ENCODE data around the gene ZNF236.
"Not testable (repeated sequence)": the region's sequence is repeated elsewhere in the genome, so short reads cannot be mapped to it uniquely, and the experiment has no call there.

Gene ZNF236

GRCh38 chr18:76943542-76944339, 121.4 kb downstream of the ZNF236 start:
- H3K27me3 ChIP-seq (ENCODE audit: control insufficient read depth, insufficient read depth, low read length), result no peaks in the 10 kb centered on the region
- no peak overlapping the region for H3K27ac ChIP-seq (ENCODE audit: low read length)
- no peaks in the 10 kb centered on the region for H3K36me3 ChIP-seq (ENCODE audit: control insufficient read depth, insufficient read depth, low read length)
- DNase-seq (ENCODE audit: low read depth, low spot score), result no peak
- WGBS (ENCODE audit: insufficient coverage, insufficient read length), result 100% methylated on average over 1 of the region's 6 CpGs
- H3K9me3 ChIP-seq (ENCODE audit: control insufficient read depth, insufficient read depth, low read length), result no peaks in the 10 kb centered on the region
- H3K4me1 ChIP-seq (ENCODE audit: control insufficient read depth, insufficient read depth, low read length), result no peaks in the 10 kb centered on the region; the same call in 1 of the 2 replicates
- H3K4me3 ChIP-seq (ENCODE audit: low read length), result no peak overlapping the region

GRCh38 chr18:76944346-76944745, 122.0 kb downstream of the ZNF236 start:
- WGBS (ENCODE audit: insufficient coverage, insufficient read length), result no CpG with 5 or more reads among the region's 8 CpGs
- not testable (repeated sequence) for DNase-seq (ENCODE audit: low read depth, low spot score)

DNA sequence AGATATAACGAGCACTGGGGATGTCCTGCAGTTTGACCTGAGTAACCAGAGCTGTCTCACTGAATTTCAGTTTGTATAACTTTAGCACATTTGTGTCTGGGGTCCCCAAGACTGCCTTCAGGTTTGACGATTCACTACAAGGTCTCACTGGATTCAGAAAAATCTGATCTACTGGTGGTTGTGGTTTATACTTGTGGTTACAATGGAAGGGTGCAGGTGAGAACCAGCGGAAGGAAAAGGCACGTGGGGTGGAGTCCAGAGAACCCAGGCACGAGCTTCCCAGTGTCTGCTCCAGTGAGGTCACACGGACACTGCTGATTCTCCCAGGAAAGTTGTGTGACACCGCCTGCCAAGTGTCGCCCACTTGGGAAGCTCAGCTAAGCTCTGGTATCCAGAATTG, 126.0 kb downstream of the ZNF236 start:
- no peak overlapping the region for H3K4me3 ChIP-seq (ENCODE audit: low read length)
- no peak for DNase-seq (ENCODE audit: low read depth, low spot score)
- H3K27me3 ChIP-seq (ENCODE audit: control insufficient read depth, insufficient read depth, low read length), result no peaks in the 10 kb centered on the region
- no peaks in the 10 kb centered on the region for H3K9me3 ChIP-seq (ENCODE audit: control insufficient read depth, insufficient read depth, low read length)
- H3K4me1 ChIP-seq (ENCODE audit: control insufficient read depth, insufficient read depth, low read length), result no peaks in the 10 kb centered on the region
- WGBS (ENCODE audit: insufficient coverage, insufficient read length), result no CpG with 5 or more reads among the region's 8 CpGs
- H3K36me3 ChIP-seq (ENCODE audit: control insufficient read depth, insufficient read depth, low read length), result no peaks in the 10 kb centered on the region
- no peak overlapping the region for H3K27ac ChIP-seq (ENCODE audit: low read length)

More at GRCh38 chr18:76944346-76944745, 122.0 kb downstream of the ZNF236 start:
- not testable (repeated sequence) for H3K4me3 ChIP-seq (ENCODE audit: low read length); H3K36me3 ChIP-seq (ENCODE audit: control insufficient read depth, insufficient read depth, low read length); H3K27ac ChIP-seq (ENCODE audit: low read length); H3K9me3 ChIP-seq (ENCODE audit: control insufficient read depth, insufficient read depth, low read length); H3K4me1 ChIP-seq (ENCODE audit: control insufficient read depth, insufficient read depth, low read length); H3K27me3 ChIP-seq (ENCODE audit: control insufficient read depth, insufficient read depth, low read length)

DNA sequence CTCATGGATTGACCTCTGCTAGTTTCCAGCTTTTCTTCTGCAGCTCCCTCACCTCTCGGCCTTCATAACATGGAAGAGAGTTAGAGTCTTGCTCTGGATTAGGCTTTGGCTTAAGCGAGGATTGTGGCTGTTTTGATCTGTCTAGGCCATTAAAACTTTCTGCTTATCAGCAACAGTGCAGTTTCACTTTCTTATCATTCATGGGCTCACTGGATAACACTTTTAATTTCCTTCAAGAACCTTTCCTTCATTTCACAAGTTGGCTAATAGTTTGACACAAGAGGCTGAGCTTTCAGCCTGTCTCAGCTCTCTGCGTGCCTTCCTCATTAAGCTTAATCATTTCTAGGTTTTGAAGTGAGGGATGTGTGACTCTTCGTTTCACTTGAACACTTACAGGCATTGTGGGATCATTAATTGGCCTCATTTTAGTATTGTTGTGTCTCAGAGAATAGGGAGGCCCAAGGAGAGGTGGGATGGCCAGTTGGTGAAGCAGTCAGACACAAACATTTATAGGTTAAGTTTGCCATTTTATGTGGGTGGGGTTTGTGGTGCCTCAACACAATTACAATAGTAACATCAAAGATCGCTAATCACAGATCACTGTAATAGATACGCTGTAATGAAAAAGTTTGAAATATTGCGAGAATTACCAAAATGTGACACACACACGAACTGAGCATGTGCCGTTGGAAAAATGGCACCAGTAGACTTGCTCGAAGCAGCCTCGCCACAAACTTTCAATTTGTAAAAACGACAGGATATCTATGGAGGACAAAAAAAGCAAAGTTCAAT, 129.3 kb downstream of the ZNF236 start:
- no peak overlapping the region for H3K4me3 ChIP-seq (ENCODE audit: low read length)
- no peak for DNase-seq (ENCODE audit: low read depth, low spot score)
- no peak overlapping the region for H3K27ac ChIP-seq (ENCODE audit: low read length)
- H3K9me3 ChIP-seq (ENCODE audit: control insufficient read depth, insufficient read depth, low read length), result no peaks in the 10 kb centered on the region
- H3K36me3 ChIP-seq (ENCODE audit: control insufficient read depth, insufficient read depth, low read length), result peaks cover 3% of the 10 kb centered on the region; the same call in 1 of the 2 replicates
- no peaks in the 10 kb centered on the region for H3K4me1 ChIP-seq (ENCODE audit: control insufficient read depth, insufficient read depth, low read length)
- H3K27me3 ChIP-seq (ENCODE audit: control insufficient read depth, insufficient read depth, low read length), result no peaks in the 10 kb centered on the region
- WGBS (ENCODE audit: insufficient coverage, insufficient read length), result no CpG with 5 or more reads among the region's 12 CpGs

- WGBS (ENCODE audit: insufficient coverage, insufficient read length), result no CpG with 5 or more reads among the region's 4 CpGs
- Histone ChIP-seq H3K4me3 (ENCODE audit: low read length) (no peak overlapping the region), H3K9me3 (ENCODE audit: control insufficient read depth, insufficient read depth, low read length) (no peaks in the 10 kb centered on the region), H3K36me3 (ENCODE audit: control insufficient read depth, insufficient read depth, low read length) (peaks cover 3% of the 10 kb centered on the region; the same call in 1 of the 2 replicates), H3K27me3 (ENCODE audit: control insufficient read depth, insufficient read depth, low read length) (no peaks in the 10 kb centered on the region), H3K4me1 (ENCODE audit: control insufficient read depth, insufficient read depth, low read length) (no peaks in the 10 kb centered on the region), H3K27ac (ENCODE audit: low read length) (no peak overlapping the region)
- no peak for DNase-seq (ENCODE audit: low read depth, low spot score)
Observed at GRCh38 chr18:76952747-76953146, 130.4 kb downstream of the ZNF236 start.

DNA sequence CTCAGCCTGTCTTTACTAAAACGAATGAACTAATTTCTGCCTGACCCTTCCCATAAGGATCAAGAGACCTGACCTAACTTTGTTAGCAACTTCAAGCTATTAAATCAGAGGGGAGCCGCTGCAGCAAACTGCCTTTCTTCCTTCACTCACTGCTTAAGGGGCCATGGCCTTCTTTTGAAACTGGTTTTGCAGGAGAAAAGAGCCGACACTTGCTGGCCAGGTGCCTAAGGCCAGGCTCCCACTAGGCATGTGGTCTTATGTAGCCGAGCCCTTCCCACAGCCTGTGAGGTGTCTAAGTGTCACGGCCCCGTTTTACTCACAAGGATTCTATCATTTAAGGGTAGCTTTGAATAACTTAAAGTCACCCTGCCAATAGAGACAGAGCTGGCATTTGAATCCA, 130.8 kb downstream of the ZNF236 start:
- Histone ChIP-seq H3K9me3 (ENCODE audit: control insufficient read depth, insufficient read depth, low read length) (no peaks in the 10 kb centered on the region), H3K27ac (ENCODE audit: low read length) (no peak overlapping the region), H3K4me1 (ENCODE audit: control insufficient read depth, insufficient read depth, low read length) (no peaks in the 10 kb centered on the region), H3K36me3 (ENCODE audit: control insufficient read depth, insufficient read depth, low read length) (peaks cover 3% of the 10 kb centered on the region; the same call in 1 of the 2 replicates), H3K27me3 (ENCODE audit: control insufficient read depth, insufficient read depth, low read length) (no peaks in the 10 kb centered on the region), H3K4me3 (ENCODE audit: low read length) (no peak overlapping the region)
- no peak for DNase-seq (ENCODE audit: low read depth, low spot score)
- WGBS (ENCODE audit: insufficient coverage, insufficient read length), result no CpG with 5 or more reads among the region's 6 CpGs

- peaks cover 3% of the 10 kb centered on the region; the same call in 1 of the 2 replicates for H3K36me3 ChIP-seq (ENCODE audit: control insufficient read depth, insufficient read depth, low read length)
- no peaks in the 10 kb centered on the region for H3K9me3 ChIP-seq (ENCODE audit: control insufficient read depth, insufficient read depth, low read length)
- no CpG with 5 or more reads among the region's 12 CpGs for WGBS (ENCODE audit: insufficient coverage, insufficient read length)
- H3K27me3 ChIP-seq (ENCODE audit: control insufficient read depth, insufficient read depth, low read length), result no peaks in the 10 kb centered on the region
- DNase-seq (ENCODE audit: low read depth, low spot score), result no peak
- no peak overlapping the region for H3K4me3 ChIP-seq (ENCODE audit: low read length)
- H3K4me1 ChIP-seq (ENCODE audit: control insufficient read depth, insufficient read depth, low read length), result no peaks in the 10 kb centered on the region
- no peak overlapping the region for H3K27ac ChIP-seq (ENCODE audit: low read length)
Observed at GRCh38 chr18:76953583-76954233, 131.4 kb downstream of the ZNF236 start.

DNA sequence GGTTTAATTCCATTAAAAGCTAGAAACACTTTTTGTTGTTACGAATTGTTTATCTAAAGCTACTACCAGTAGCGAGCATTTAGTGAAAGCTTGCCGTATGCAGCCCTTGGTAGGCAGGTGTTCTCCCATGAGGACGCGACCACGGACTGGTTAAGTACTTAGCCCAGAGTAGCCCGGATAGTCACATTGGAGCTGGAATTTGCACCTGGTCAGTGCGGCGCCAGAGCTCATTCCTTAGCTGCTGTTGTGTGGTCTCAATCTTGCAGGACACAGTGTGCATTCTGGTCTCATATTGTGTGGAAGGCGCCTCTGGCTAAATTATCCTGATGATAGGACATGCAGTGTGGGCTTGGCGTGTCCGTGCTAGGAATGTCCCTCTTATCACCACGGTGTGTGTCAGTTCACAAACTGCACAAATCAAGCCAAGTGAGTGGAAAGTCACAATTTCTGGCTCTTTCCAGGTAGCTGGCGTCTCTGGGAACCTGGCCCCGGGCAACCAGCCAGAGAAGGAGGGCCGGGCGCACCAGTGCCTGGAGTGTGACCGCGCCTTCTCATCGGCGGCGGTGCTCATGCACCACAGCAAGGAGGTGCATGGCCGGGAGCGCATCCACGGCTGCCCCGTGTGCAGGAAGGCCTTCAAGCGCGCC, 133.3 kb downstream of the ZNF236 start:
- no peak overlapping the region for H3K4me3 ChIP-seq (ENCODE audit: low read length)
- no peaks in the 10 kb centered on the region for H3K4me1 ChIP-seq (ENCODE audit: control insufficient read depth, insufficient read depth, low read length)
- no peaks in the 10 kb centered on the region for H3K27me3 ChIP-seq (ENCODE audit: control insufficient read depth, insufficient read depth, low read length)
- H3K27ac ChIP-seq (ENCODE audit: low read length), result no peak overlapping the region
- peaks cover 3% of the 10 kb centered on the region; the same call in 1 of the 2 replicates for H3K36me3 ChIP-seq (ENCODE audit: control insufficient read depth, insufficient read depth, low read length)
- no peaks in the 10 kb centered on the region for H3K9me3 ChIP-seq (ENCODE audit: control insufficient read depth, insufficient read depth, low read length)
- no peak for DNase-seq (ENCODE audit: low read depth, low spot score)
- WGBS (ENCODE audit: insufficient coverage, insufficient read length), result no CpG with 5 or more reads among the region's 28 CpGs

GRCh38 chr18:76956648-76957047, 134.3 kb downstream of the ZNF236 start:
- WGBS (ENCODE audit: insufficient coverage, insufficient read length), result no CpG with 5 or more reads among the region's 11 CpGs

More at GRCh38 chr18:76956648-76957047, 134.3 kb downstream of the ZNF236 start:
- Histone ChIP-seq H3K27ac (ENCODE audit: low read length) (no peak overlapping the region), H3K4me1 (ENCODE audit: control insufficient read depth, insufficient read depth, low read length) (no peaks in the 10 kb centered on the region), H3K4me3 (ENCODE audit: low read length) (no peak overlapping the region), H3K27me3 (ENCODE audit: control insufficient read depth, insufficient read depth, low read length) (no peaks in the 10 kb centered on the region), H3K9me3 (ENCODE audit: control insufficient read depth, insufficient read depth, low read length) (no peaks in the 10 kb centered on the region), H3K36me3 (ENCODE audit: control insufficient read depth, insufficient read depth, low read length) (peaks cover 3% of the 10 kb centered on the region; the same call in 1 of the 2 replicates)
- no peak for DNase-seq (ENCODE audit: low read depth, low spot score)

Data from iPS DF 6.9 (cell line).